NCI-H510A (cell line): ENCODE results near the gene LAMB1.
"Not testable (repeated sequence)": the region's sequence is repeated elsewhere in the genome, so short reads cannot be mapped to it uniquely, and the experiment has no call there.

ENCODE experiments used
- DNase-seq: peaks from one replicate; lab custom pipeline; 2025; lab: John Stamatoyannopoulos, UW

The LAMB1 gene

DNA sequence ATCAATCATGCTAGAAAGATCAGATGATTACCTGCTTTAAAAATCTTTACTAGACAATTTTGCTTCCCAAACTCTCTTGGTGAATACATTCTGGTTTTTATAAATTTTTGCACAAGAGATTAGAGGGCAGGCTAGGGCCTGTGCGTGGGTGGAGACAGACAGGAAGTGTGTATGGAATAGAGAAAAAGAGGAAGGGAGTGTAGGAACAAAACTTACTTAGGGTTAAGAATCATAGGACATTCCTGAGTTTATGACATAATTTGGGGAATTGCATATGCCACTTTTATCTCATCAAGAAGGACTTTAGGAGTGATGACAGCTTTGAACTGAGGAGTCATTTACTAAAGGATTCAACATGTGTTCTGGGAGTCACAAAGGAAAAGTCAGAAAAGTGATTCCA lies 31.3 kb downstream of the LAMB1 start:
- DNase-seq = no peak

DNA sequence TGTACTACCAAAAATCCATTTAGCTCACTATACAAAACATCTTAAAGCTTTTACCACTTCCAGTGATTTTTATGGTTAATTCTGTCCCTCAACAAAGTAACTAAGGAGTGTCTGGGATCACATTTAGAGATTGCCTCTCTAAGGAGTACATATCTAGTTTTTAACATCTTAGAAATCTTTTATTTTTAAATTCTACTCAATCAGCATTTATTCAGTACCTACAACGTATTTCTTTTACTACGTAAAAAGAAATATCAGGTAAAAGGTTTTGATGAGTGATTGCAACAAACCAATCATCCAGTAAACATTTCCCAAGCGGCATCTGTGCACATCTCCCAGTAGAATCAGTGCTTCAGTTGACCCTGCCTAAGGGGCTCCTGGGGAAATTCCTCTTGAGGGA lies 31.9 kb downstream of the LAMB1 start:
- no peak for DNase-seq

DNA sequence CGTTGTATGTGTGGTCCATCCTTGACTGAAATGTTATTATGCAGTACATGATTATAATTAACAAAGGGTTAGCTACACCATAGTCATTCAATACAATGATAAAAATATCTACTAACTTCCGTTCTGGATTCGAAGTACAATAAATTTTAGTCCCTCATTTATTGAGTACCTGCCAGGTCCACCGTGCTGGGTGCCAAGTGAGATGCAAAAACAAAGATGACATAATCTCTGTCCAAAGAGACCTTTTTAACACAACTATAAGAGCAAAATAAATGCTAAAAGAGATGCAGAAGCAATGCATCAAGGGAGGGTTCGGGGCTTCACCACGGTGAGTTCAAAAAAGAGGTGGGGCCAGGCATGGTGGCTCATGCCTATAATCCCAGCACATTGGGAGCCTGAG lies 33.1 kb downstream of the LAMB1 start:
- no peak for DNase-seq

- DNase-seq = no peak
These were observed 34.5 kb downstream of the LAMB1 start for GRCh38 chr7:107968449-107968848.

DNA sequence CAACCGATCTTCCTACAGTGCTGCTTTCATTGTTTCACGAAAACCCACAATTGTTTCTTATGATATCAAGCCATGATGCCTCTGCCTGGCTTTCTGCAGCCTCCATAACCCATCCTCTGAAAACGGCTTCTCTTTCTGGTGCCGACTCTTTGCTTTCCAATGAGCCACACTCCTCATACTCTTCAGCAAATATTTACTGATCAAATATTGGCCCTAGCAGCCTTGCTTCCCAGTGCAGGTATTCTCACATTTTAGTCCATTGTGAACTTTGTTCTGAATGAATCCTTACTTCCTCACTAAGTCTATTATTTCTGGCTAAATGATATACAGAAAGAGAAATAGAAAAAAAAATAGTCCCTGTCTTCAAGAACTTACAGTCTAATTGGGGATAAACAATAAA lies 35.5 kb downstream of the LAMB1 start:
- DNase-seq = no peak

DNA sequence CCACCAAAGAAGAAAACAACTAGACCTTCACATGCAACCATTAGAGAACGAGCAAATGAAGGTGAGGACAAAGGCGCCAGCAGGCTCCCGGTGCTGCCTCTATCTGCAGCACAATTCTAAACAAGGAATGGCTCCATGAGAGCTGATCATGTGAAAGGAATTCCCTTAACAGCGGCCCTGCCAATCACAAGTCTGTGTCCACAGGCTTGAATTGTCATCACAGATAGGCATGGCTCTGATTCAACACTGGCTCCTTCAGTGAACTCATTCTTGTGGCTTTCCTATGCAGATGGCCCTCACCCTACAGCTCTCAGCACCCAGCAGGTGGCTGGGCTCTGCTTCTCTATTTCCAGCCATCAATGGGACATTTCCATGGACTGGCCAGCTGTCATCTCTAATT lies 36.2 kb downstream of the LAMB1 start:
- DNase-seq = no peak

- no peak for DNase-seq
These were observed 38.5 kb downstream of the LAMB1 start for GRCh38 chr7:107964510-107964909.

GRCh38 chr7:107962817-107963216 lies 40.1 kb downstream of the LAMB1 start:
- no peak for DNase-seq

DNA sequence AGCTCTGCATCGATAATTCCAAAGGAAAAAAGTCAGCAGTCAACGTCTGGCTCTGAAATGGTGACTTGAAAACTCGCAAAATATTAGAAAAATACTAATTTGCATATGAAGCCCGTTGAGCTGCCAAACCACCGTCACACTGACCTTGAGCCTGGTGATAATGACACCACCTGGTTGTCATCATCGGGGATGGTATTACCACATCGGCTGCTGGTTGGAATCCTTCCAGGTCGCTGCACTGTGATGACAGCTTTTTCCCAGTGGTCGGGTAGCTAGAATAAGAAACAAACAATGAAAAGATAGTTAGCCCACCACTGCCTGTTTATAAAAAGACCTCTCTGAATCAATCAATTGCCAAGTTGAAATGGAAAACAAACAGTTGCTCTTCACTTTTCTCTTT lies 41.6 kb downstream of the LAMB1 start:
- no peak for DNase-seq

- no peak for DNase-seq
These were observed 42.7 kb downstream of the LAMB1 start for GRCh38 chr7:107960272-107960671.

- no peak for DNase-seq
These were observed 43.4 kb downstream of the LAMB1 start for GRCh38 chr7:107959527-107959898.

DNA sequence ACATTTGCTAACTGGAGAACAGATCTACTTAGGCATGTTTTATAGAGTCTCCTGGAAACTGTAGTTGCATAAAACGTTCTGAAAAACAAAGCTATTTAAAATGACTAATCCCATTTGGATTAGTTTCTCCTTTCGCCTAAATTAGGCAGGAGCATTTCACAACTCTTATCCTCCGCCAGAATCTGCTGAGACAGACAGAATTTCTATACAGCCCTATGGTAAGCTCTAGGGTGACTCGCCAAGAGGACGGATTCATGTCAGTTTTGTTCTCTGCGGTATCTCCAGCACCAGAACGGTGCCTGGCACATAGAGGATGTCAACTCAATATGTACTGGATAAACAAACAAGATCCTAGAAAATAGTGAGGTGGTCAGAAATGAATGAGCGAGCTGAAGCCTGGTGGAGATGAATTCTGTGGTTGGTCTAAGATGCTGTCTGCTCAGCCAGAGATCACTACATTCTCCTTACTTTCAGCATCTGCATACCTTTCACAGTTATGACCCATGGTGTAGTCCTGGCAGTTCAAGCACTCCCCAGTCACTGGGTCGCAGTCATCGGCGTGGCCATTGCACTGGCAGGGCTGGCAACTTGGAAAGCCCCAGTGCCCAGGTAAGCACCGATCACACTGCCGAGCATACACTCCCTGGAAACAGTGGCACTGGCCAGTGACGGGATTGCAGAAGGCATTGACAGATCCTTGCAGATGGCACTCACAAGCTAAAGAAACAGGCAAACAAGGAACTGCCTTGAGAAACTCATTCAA lies 44.0 kb downstream of the LAMB1 start:
- no peak for DNase-seq

- DNase-seq = no peak
These were observed 45.5 kb downstream of the LAMB1 start for GRCh38 chr7:107957436-107957835.

GRCh38 chr7:107956950-107957349 lies 46.0 kb downstream of the LAMB1 start:
- not testable (repeated sequence) for DNase-seq

- DNase-seq = no peak
These were observed 47.6 kb downstream of the LAMB1 start for GRCh38 chr7:107955394-107955793.

- no peak for DNase-seq
These were observed 49.0 kb downstream of the LAMB1 start for GRCh38 chr7:107953924-107954303.

- DNase-seq = no peak
These were observed 49.6 kb downstream of the LAMB1 start for GRCh38 chr7:107953265-107953923.

DNA sequence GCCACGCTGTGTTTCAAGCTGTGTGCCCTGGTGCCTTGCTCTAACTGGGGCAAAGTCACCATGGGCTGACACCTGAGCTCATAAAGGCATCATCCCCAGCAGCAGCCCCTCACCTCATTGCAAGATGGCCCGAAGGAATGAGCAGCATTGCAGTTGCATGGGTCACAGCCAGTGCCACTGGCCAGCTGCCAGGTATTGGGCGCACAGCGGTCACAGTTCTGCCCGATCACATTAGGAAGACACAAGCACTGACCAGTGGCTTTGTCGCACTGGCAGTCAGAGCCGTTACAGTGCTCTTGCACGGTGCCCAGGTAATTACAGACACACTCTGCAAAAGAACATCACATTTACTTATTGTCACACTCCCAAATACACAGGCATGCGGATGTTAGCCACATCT lies 51.1 kb downstream of the LAMB1 start:
- DNase-seq = no peak

GRCh38 chr7:107951172-107951787 lies 51.7 kb downstream of the LAMB1 start:
- no peak for DNase-seq

GRCh38 chr7:107949443-107949935 lies 53.5 kb downstream of the LAMB1 start:
- no peak for DNase-seq

- no peak for DNase-seq
These were observed 54.1 kb downstream of the LAMB1 start for GRCh38 chr7:107948645-107949442.

DNA sequence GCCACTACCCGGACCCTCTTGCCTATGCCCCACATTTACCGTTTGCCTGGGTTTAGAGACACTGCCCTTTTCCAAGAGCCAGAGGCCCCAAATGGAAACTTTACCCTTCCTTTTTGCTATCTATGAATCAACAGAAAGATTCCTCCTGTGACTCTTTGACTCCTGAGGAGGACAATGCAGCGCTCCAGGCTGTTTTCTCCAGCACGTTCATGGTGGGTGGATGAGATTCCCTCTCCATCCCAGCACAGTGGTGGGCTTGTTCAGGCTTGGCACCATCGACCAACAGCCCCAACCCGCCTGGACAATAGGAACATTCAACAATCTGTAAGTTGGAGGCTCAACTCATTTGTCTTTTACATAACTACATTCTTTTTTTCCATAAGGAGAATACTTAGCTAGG lies 56.1 kb downstream of the LAMB1 start:
- no peak for DNase-seq
